HL-60 (cell line): Measurements from ENCODE around the gene TRAPPC12.

Experiments
- DNase-seq, 2 experiments: peaks; one replicate each; pipeline ENCODE4 v3.0.0-alpha.2; 2010 to 2020; ENCODE audit warnings: low read depth in 1 of 2, low spot score in 1 of 2
- H3K27ac ChIP-seq: fragments of 250-450 bp; sonication (Bioruptor Pico); replicated peaks from 2 replicates; pipeline ENCODE4 v1.5.1; 2020; ENCODE audit warnings: mild to moderate bottlenecking, moderate library complexity
- H3K27me3 ChIP-seq: fragments of 250-450 bp; sonication (Bioruptor Pico); 2 replicates; pipeline ENCODE4 v1.5.1; 2021; ENCODE audit warnings: mild to moderate bottlenecking, moderate library complexity; ENCODE audit not compliant: insufficient read depth, poor library complexity, severe bottlenecking
- H3K4me3 ChIP-seq: replicated peaks from 2 replicates; pipeline ENCODE4 v1.5.1; 2011; ENCODE audit warnings: mild to moderate bottlenecking, control low read depth, low read length; ENCODE audit not compliant: insufficient read depth
- CTCF ChIP-seq: IDR thresholded peaks from one replicate; pipeline ENCODE4 v1.5.1; 2011; ENCODE audit warnings: low read length, control low read depth, inconsistent platforms; ENCODE audit not compliant: insufficient read depth
- GABPA ChIP-seq: IDR thresholded peaks from 2 replicates; pipeline ENCODE4 v1.6.1; 2012; ENCODE audit warnings: low read depth
- POLR2AphosphoS5 ChIP-seq: IDR thresholded peaks from 2 replicates; pipeline ENCODE4 v1.6.1; 2012; ENCODE audit warnings: low read depth
- REST ChIP-seq: IDR thresholded peaks from 2 replicates; pipeline ENCODE4 v1.6.1; 2012; ENCODE audit warnings: low read depth; ENCODE audit not compliant: insufficient replicate concordance
- SPI1 ChIP-seq: IDR thresholded peaks from 2 replicates; pipeline ENCODE4 v1.6.1; 2012; ENCODE audit warnings: low read depth, mild to moderate bottlenecking, borderline replicate concordance

The TRAPPC12 gene

DNA sequence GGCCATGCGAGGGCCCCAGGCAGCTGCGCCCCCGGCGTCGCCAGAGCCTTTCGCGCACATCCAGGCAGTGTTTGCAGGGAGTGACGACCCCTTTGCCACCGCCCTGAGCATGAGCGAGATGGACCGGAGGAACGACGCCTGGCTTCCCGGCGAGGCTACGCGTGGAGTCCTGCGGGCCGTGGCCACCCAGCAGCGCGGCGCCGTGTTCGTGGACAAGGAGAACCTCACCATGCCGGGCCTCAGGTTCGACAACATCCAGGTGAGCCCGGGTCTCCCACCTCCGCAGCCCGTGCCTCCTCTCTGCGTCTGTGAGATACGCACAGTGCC lies 8.9 kb downstream of the TRAPPC12 start:
- TF ChIP-seq CTCF (no peak), GABPA (no peak), SPI1 (no peak)
- no peaks in the 10 kb centered on the region for H3K27me3 ChIP-seq
- no peak overlapping the region for H3K4me3 ChIP-seq
- no peak overlapping the region for H3K27ac ChIP-seq
- no peak for DNase-seq

GRCh38 chr2:3389193-3389592 lies 9.7 kb downstream of the TRAPPC12 start:
- no peaks in the 10 kb centered on the region for H3K27me3 ChIP-seq
- no peak overlapping the region for H3K4me3 ChIP-seq
- no peak for TF ChIP-seq GABPA
- no peak for TF ChIP-seq SPI1
- no peak for TF ChIP-seq CTCF
- TF ChIP-seq REST = no peak
- no peak for TF ChIP-seq POLR2AphosphoS5
- DNase-seq = no peak
- H3K27ac ChIP-seq = no peak overlapping the region

DNA sequence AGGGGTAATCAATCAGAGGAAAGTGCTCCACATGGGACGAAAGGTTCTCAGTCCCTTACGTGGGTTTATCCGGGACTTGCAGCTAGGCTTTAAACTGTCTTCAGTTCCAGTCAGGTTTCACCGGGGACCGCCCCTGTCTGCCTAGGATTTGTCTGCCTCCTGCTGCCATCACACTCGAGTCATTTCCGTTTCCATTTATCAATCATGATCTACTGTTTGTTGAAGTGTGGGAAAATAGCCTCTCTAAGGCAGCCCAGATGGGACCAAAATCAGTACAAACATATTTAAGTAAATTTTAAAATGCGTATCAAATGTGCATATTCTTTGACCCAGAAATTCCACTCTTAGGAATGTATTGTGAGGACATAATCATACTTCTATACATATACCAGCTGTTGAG lies 10.5 kb downstream of the TRAPPC12 start:
- Histone ChIP-seq H3K27me3 (no peaks in the 10 kb centered on the region), H3K27ac (no peak overlapping the region), H3K4me3 (no peak overlapping the region)
- TF ChIP-seq SPI1 = no peak
- TF ChIP-seq GABPA = no peak
- no peak for TF ChIP-seq REST
- TF ChIP-seq CTCF = no peak
- TF ChIP-seq POLR2AphosphoS5 = no peak
- no peak for DNase-seq

- Histone ChIP-seq H3K27me3 (no peaks in the 10 kb centered on the region), H3K27ac (no peak overlapping the region), H3K4me3 (no peak overlapping the region)
- DNase-seq = no peak
- TF ChIP-seq POLR2AphosphoS5 (no peak), REST (no peak), SPI1 (no peak), GABPA (no peak), CTCF (no peak)
Observed at GRCh38 chr2:3392216-3392615, 12.7 kb downstream of the TRAPPC12 start.
